Measurements from ENCODE around the gene LSAMP.

DNA sequence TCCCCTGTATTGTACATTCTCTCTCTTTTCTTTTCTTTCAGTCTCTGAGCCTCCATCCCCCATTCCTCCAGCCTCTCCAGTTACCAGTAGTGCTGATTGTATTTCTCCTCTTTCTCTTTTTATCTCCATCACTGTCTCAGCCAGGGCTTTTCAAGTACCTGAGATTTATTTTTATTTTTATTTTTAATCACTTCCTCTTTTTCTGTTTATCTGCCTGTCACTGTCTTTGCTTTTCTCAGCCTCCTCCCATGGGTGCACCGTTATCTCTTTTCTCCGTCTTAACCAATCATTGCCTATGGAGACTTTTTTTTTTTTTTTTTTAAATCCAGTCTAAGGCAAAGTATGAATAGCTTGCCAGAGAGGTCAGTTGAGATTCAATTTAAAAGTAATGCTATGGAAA lies 462.7 kb downstream of the LSAMP start:
- TF ChIP-seq CTCF (IDR thresholded peaks at IDR 0.05) (no peak), POLR2A (IDR thresholded peaks at IDR 0.05) (no peak)
